Measurements from ENCODE around the gene TAS2R38. TPM values are rescaled to one million over a fixed set of nuclear protein-coding genes. Genes with fewer than 3 reads are reported as not detected.

TAS2R38 gene
- not detected in 2 replicates for total RNA-seq

DNA sequence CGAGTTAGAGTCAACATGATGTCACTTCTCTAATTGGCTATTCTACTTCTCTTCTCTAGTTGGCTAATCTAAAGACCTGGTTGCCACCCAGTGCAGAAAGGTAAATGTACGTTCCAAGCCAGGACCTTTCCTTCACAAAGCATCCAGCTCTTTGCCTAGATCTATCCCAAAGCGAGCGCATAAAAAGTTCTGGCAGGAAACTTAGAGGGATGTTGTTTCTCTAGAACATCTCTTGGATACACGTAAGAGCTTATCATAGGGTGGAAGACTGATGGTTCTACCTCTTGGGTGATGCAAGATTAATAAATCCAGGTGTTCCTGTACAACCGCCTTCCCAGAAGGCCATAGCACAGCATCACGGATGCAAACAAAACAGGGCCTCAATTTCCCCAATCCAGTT lies at the start of gene TAS2R38:
TAS2R38 (minus strand) TSS at position 101 of the 400 bp plus-strand sequence; CDS start at position 17, 84 bp downstream.

DNA sequence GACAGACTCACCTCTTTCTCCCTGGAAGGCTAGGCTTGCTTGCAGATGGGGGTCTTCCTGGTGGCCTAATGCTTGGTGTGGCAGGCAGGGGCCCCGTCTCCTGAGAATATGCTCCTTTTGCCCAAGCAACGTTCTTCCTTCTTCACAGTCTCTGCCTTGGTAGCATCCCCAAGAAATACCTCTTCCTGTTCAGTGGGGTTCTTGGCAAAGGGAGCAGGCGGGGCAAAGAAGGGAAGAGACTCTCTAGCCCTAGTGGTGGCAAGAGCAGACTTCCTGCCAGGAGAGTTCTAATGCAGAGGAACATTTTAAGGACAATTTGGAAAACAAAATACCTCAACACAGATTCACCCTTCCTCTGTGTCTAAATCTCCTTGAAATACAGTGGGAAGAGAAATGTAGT lies 26.8 kb downstream of the TAS2R38 start, which contains the start of gene CLEC5A:
CLEC5A (minus strand) TSS at position 179 of the 400 bp plus-strand sequence. CDS start 682 bp downstream, outside the sequence.

Other genes with a start within 250 kb of the TAS2R38 start
- 158 and 165 TPM in 2 replicates for gene SSBP1, start 235.4 kb downstream of the TAS2R38 start, total RNA-seq
- gene TAS2R3, start 209.7 kb downstream of the TAS2R38 start, total RNA-seq = 1.3 and 1.5 TPM in 2 replicates
- 0.79 and 1.3 TPM in 2 replicates for gene TAS2R4, start 197.1 kb downstream of the TAS2R38 start, total RNA-seq
- 0.43 and 0.79 TPM in 2 replicates for gene TAS2R5, start 183.6 kb downstream of the TAS2R38 start, total RNA-seq
- gene PRSS37, start 132.3 kb downstream of the TAS2R38 start, total RNA-seq = not detected in 2 replicates
- not detected in 2 replicates for gene OR9A4, start 57.4 kb downstream of the TAS2R38 start, total RNA-seq
- gene CLEC5A, start 26.8 kb downstream of the TAS2R38 start, total RNA-seq = not detected in 2 replicates
- not detected in 2 replicates for gene MGAM, start 22.1 kb upstream of the TAS2R38 start, total RNA-seq
- not detected in 2 replicates for gene MGAM2, start 137.9 kb upstream of the TAS2R38 start, total RNA-seq

Measured in bronchial smooth muscle cell (primary cell).